Measurements from ENCODE around the gene TSPO2.

The TSPO2 gene

DNA sequence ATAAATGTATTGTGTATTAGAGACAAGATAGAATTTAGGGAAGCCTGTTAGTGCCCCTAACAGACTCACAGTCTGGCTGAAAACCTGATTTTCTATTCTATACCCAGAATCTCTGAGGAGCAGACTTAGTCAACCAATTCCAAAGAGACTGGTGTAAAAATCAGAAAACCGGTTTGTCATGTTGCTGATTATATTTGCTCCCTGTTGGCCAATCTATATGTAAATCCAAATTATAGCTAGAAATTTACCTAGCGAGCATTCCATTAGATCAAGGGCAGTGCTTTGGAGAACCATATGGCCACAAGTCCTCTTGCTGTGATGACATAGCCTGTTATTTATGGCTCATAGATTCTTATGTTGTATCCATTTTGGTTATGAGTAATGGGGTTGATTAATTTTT is 35.3 kb downstream of the TSPO2 start:
- Histone ChIP-seq H3K9ac (ENCODE audit: low read length in 2 of 2) (no peak overlapping the region), H3K36me3 (ENCODE audit: control insufficient read depth in 2 of 2, insufficient read depth in 2 of 2, low read length in 2 of 2) (peaks cover 8 to 13% of the 10 kb centered on the region in 2 donors), H3K27me3 (ENCODE audit: control insufficient read depth in 1 of 2, insufficient read depth in 2 of 2, low read length in 2 of 2) (no peaks in the 10 kb centered on the region), H3K27ac (ENCODE audit: low read length) (no peak overlapping the region), H3K4me1 (ENCODE audit: control insufficient read depth, insufficient read depth, low read length) (peaks cover 14% of the 10 kb centered on the region), H3K4me3 (ENCODE audit: low read length in 2 of 2) (no peak overlapping the region), H3K9me3 (ENCODE audit: control insufficient read depth in 2 of 2, low read length in 2 of 2) (no peaks in the 10 kb centered on the region)

DNA sequence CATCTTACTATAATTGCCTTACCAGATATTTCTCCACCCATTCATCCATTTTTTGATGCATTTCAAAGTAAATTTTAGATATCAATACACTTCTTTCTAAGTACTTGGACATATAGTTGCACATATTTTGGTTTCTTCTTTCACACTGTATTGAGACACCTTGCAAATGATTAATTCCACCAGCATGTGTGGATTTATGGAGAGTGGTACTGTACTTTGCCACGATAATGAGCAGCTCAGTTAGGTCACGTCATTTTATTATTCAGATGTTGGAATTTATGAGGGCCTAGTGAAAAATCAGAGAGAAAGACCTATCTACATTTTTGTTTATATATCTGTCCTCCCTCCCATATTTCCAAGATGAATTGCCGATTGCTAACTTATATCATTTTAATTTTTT is 35.8 kb downstream of the TSPO2 start:
- H3K27me3 ChIP-seq (ENCODE audit: control insufficient read depth in 1 of 2, insufficient read depth in 2 of 2, low read length in 2 of 2), result no peaks in the 10 kb centered on the region
- H3K4me3 ChIP-seq (ENCODE audit: low read length in 2 of 2), result no peak overlapping the region
- H3K9ac ChIP-seq (ENCODE audit: low read length in 2 of 2), result no peak overlapping the region
- no peak overlapping the region for H3K27ac ChIP-seq (ENCODE audit: low read length)
- H3K36me3 ChIP-seq (ENCODE audit: control insufficient read depth in 2 of 2, insufficient read depth in 2 of 2, low read length in 2 of 2), result peaks cover 8 to 13% of the 10 kb centered on the region in 2 donors
- H3K9me3 ChIP-seq (ENCODE audit: control insufficient read depth in 2 of 2, low read length in 2 of 2), result no peaks in the 10 kb centered on the region
- H3K4me1 ChIP-seq (ENCODE audit: control insufficient read depth, insufficient read depth, low read length), result peaks cover 14% of the 10 kb centered on the region

DNA sequence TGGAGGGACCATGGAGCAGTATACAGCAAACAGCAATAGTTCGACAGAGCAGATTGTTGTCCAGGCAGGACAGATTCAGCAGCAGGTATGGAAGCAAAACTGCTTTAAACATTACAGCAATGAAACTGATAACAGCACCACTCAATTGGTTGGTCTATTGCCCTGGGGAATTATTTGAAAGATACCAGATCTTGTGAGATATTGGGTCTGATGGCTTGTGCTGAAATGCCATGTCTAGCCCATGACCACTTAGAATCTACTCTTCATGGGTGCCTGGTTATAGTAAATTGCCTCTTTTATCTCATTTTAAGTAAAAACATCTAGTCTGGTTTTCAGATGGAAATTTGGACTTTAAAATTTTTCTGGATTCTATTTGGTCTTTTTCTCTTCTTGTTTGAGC is 36.8 kb downstream of the TSPO2 start:
- H3K36me3 ChIP-seq (ENCODE audit: control insufficient read depth in 2 of 2, insufficient read depth in 2 of 2, low read length in 2 of 2), result peaks cover 8 to 16% of the 10 kb centered on the region in 2 donors

DNA sequence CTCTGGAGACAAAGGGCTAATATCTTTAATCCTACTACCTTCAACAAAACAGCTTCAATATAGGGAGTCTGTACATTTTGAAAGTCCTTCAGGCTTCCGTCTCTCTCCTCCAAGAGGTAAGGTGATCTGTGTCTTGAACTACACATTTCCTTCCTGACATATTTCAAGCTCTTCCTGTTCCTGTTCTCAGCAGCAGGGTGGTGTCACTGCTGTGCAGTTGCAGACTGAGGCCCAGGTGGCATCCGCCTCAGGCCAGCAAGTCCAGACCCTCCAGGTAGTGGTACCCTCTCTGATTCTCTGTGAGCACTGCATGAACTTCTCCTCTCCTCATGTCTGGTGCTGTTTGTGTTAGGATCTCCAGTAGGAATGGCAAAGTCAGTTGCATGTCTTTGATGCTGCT is 38.4 kb downstream of the TSPO2 start:
- Histone ChIP-seq H3K4me3 (ENCODE audit: low read length in 2 of 2) (no peak overlapping the region), H3K27ac (ENCODE audit: low read length) (no peak overlapping the region), H3K9ac (ENCODE audit: low read length in 2 of 2) (no peak overlapping the region), H3K9me3 (ENCODE audit: control insufficient read depth in 2 of 2, low read length in 2 of 2) (no peaks in the 10 kb centered on the region), H3K4me1 (ENCODE audit: control insufficient read depth, insufficient read depth, low read length) (no peaks in the 10 kb centered on the region), H3K36me3 (ENCODE audit: control insufficient read depth in 2 of 2, insufficient read depth in 2 of 2, low read length in 2 of 2) (peaks cover 12 to 23% of the 10 kb centered on the region in 2 donors), H3K27me3 (ENCODE audit: control insufficient read depth in 1 of 2, insufficient read depth in 2 of 2, low read length in 2 of 2) (no peaks in the 10 kb centered on the region)

More for the DNA sequence above, 36.8 kb downstream of the TSPO2 start:
- Histone ChIP-seq H3K27ac (ENCODE audit: low read length) (no peak overlapping the region), H3K27me3 (ENCODE audit: control insufficient read depth in 1 of 2, insufficient read depth in 2 of 2, low read length in 2 of 2) (no peaks in the 10 kb centered on the region), H3K4me3 (ENCODE audit: low read length in 2 of 2) (no peak overlapping the region), H3K9ac (ENCODE audit: low read length in 2 of 2) (no peak overlapping the region), H3K4me1 (ENCODE audit: control insufficient read depth, insufficient read depth, low read length) (peaks cover 10% of the 10 kb centered on the region), H3K9me3 (ENCODE audit: control insufficient read depth in 2 of 2, low read length in 2 of 2) (no peaks in the 10 kb centered on the region)

DNA sequence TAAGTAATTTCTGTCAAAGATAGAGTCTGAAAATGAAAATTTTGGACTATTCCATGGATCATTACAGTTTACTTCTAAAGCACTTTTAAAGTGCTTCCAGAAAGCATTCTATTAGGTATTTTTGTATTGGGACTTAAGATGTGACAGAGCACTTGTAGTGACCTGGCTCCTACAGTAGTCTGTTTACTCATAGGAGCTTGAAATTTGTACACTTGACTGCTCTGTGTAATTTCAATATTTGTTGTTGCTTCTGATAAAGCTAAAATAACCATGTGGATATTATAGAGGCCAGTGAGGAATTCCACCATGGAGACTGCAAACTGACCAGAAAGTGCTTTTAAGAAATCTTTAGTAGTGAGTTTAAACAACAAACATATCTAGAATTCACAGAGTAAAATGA is 40.8 kb downstream of the TSPO2 start:
- peaks cover 12 to 23% of the 10 kb centered on the region in 2 donors for H3K36me3 ChIP-seq (ENCODE audit: control insufficient read depth in 2 of 2, insufficient read depth in 2 of 2, low read length in 2 of 2)
- no peak overlapping the region for H3K4me3 ChIP-seq (ENCODE audit: low read length in 2 of 2)
- no peak overlapping the region for H3K9ac ChIP-seq (ENCODE audit: low read length in 2 of 2)
- H3K27ac ChIP-seq (ENCODE audit: low read length), result no peak overlapping the region
- H3K4me1 ChIP-seq (ENCODE audit: control insufficient read depth, insufficient read depth, low read length), result no peaks in the 10 kb centered on the region
- H3K27me3 ChIP-seq (ENCODE audit: control insufficient read depth in 1 of 2, insufficient read depth in 2 of 2, low read length in 2 of 2), result no peaks in the 10 kb centered on the region
- H3K9me3 ChIP-seq (ENCODE audit: control insufficient read depth in 2 of 2, low read length in 2 of 2), result no peaks in the 10 kb centered on the region

DNA sequence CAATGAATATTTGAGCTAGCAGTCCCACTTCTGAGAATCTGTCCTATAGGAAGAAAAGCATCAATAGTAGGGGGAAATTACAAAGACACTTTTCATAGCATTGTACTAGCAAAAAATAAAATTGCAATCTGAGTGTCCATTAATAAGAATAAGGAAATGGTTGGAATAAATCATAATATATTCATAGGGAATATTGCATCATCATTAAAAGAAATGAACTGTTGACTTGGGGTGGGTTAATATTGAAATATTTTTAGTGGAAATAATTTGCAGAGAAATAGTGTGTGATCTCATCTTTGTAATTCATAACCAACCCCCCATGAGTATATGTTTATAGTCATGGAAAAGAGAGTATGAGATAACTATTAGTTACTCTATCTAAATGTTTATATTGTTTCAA is 42.9 kb downstream of the TSPO2 start:
- Histone ChIP-seq H3K4me1 (ENCODE audit: control insufficient read depth, insufficient read depth, low read length) (no peaks in the 10 kb centered on the region), H3K27ac (ENCODE audit: low read length) (no peak overlapping the region), H3K9ac (ENCODE audit: low read length in 2 of 2) (no peak overlapping the region), H3K4me3 (ENCODE audit: low read length in 2 of 2) (no peak overlapping the region), H3K36me3 (ENCODE audit: control insufficient read depth in 2 of 2, insufficient read depth in 2 of 2, low read length in 2 of 2) (peaks cover 12 to 20% of the 10 kb centered on the region in 2 donors), H3K9me3 (ENCODE audit: control insufficient read depth in 2 of 2, low read length in 2 of 2) (no peaks in the 10 kb centered on the region), H3K27me3 (ENCODE audit: control insufficient read depth in 1 of 2, insufficient read depth in 2 of 2, low read length in 2 of 2) (no peaks in the 10 kb centered on the region)

DNA sequence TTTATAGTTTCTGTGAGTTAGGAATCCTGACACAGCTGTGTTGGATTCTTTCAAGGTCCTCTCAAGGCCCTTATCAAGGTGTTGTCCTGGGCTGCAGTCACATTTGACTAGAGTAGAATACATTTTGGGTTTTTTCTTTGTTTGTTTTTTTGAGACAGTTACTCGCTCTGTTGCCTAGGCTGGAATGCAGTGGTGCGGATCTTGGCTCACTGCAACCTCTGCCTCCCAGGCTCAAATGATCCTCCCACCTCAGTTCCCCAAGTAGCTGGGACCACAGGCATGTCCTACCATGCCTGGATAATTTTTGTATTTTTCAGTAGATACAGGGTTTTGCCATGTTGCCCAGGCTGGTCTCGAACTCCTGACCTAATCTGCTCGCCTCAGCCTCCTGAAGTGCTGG is 46.2 kb downstream of the TSPO2 start:
- Histone ChIP-seq H3K4me3 (ENCODE audit: low read length in 2 of 2) (no peak overlapping the region), H3K4me1 (ENCODE audit: control insufficient read depth, insufficient read depth, low read length) (no peaks in the 10 kb centered on the region), H3K9ac (ENCODE audit: low read length in 2 of 2) (no peak overlapping the region), H3K27me3 (ENCODE audit: control insufficient read depth in 1 of 2, insufficient read depth in 2 of 2, low read length in 2 of 2) (no peaks in the 10 kb centered on the region), H3K36me3 (ENCODE audit: control insufficient read depth in 2 of 2, insufficient read depth in 2 of 2, low read length in 2 of 2) (peaks cover 24 to 34% of the 10 kb centered on the region in 2 donors), H3K9me3 (ENCODE audit: control insufficient read depth in 2 of 2, low read length in 2 of 2) (no peaks in the 10 kb centered on the region), H3K27ac (ENCODE audit: low read length) (no peak overlapping the region)

DNA sequence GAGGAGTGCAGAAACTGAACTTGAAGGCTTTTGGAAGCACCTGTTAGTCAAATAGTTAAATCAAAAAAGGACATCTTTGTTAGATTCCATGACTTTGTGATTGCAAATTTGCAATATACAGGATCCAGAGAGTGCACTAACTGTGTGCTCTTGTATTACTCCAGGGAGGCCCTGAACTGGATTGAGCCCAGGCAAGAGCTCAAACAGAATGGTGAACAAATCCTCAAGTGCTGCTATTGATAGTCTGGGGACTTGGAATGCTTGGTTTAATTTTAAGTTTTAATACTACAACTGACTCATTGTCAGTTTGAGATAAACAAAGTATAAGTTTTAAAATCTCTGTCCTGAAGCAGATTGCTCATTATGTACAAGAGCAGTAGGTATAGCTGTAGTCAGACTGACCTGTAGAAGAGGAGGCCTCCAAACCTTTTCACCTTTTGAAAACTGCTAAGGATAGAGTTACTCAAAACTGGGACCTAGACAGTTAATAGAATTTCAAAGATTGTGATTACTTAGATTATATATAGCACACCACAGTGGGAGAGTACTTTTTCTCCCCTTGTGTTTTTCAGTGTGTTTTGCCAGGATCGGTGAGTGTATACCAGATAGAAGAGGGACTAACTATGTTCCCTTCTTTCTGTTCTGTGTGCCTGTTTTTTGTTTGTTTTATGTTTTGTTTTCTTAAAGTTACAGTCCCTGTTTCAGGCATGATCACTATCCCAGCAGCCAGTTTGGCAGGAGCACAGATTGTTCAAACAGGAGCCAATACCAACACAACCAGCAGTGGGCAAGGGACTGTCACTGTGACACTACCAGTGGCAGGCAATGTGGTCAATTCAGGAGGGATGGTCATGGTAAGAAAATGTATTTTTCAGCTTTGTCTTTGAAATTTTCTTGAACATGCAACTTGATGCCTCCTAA is 48.8 kb downstream of the TSPO2 start:
- no peak overlapping the region for H3K27ac ChIP-seq (ENCODE audit: low read length)
- H3K4me1 ChIP-seq (ENCODE audit: control insufficient read depth, insufficient read depth, low read length), result no peaks in the 10 kb centered on the region
- no peak overlapping the region for H3K4me3 ChIP-seq (ENCODE audit: low read length in 2 of 2)
- H3K9me3 ChIP-seq (ENCODE audit: control insufficient read depth in 2 of 2, low read length in 2 of 2), result no peaks in the 10 kb centered on the region
- H3K27me3 ChIP-seq (ENCODE audit: control insufficient read depth in 1 of 2, insufficient read depth in 2 of 2, low read length in 2 of 2), result no peaks in the 10 kb centered on the region
- H3K36me3 ChIP-seq (ENCODE audit: control insufficient read depth in 2 of 2, insufficient read depth in 2 of 2, low read length in 2 of 2), result peaks cover 43 to 48% of the 10 kb centered on the region in 2 donors
- no peak overlapping the region for H3K9ac ChIP-seq (ENCODE audit: low read length in 2 of 2)

DNA sequence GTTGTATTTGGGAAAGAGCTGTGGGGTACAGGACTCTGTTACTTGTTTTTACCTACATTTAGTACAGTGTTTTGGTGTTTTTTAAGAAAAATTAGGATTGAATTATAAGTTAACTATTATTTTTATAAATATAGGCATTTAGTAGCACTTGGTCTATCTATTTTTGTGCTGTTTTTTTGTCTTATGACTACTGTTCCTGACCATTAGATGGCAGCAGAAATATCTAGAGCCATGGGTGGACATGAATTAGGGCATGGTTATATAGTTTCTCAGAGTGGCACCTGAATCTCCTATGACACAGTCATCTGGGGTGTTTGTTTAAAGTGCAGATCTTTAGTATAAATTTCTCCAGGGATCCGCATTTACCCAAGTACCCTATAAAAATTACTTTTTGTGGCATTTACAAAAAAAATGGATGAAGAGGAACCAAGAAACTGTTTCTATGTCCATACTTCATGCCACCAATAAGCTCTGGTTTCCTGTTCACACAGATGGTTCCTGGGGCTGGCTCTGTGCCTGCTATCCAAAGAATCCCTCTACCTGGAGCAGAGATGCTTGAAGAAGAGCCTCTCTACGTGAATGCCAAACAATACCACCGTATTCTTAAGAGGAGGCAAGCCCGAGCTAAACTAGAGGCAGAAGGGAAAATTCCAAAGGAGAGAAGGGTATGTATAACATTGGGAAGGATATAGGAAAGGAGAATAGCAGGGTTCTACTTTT is 50.3 kb downstream of the TSPO2 start:
- Histone ChIP-seq H3K4me1 (ENCODE audit: control insufficient read depth, insufficient read depth, low read length) (no peaks in the 10 kb centered on the region), H3K27me3 (ENCODE audit: control insufficient read depth in 1 of 2, insufficient read depth in 2 of 2, low read length in 2 of 2) (no peaks in the 10 kb centered on the region), H3K36me3 (ENCODE audit: control insufficient read depth in 2 of 2, insufficient read depth in 2 of 2, low read length in 2 of 2) (peaks cover 55 to 59% of the 10 kb centered on the region in 2 donors), H3K9me3 (ENCODE audit: control insufficient read depth in 2 of 2, low read length in 2 of 2) (no peaks in the 10 kb centered on the region), H3K27ac (ENCODE audit: low read length) (no peak overlapping the region), H3K9ac (ENCODE audit: low read length in 2 of 2) (no peak overlapping the region), H3K4me3 (ENCODE audit: low read length in 2 of 2) (no peak overlapping the region)

DNA sequence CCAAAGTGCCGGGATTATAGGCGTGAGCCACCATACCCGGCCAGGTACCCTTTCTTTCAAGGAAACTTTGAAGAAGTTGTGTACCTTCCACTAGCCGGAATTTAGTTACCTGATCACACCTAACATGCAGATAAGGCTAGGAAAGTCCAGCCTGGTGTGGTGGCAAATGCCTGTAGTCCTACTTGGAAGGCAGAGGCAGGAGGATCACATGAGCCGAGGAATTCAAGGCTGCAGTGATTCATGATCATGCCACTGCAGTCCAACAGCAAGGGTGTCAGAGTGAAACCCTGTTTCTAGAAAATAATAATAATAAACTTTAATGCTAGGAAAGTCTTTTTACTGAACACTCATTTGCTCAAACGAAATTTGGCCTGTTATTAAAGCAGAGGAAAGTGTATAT is 51.5 kb downstream of the TSPO2 start:
- no peak overlapping the region for H3K9ac ChIP-seq (ENCODE audit: low read length in 2 of 2)
- H3K27ac ChIP-seq (ENCODE audit: low read length), result no peak overlapping the region
- peaks cover 63 to 66% of the 10 kb centered on the region in 2 donors for H3K36me3 ChIP-seq (ENCODE audit: control insufficient read depth in 2 of 2, insufficient read depth in 2 of 2, low read length in 2 of 2)
- H3K4me1 ChIP-seq (ENCODE audit: control insufficient read depth, insufficient read depth, low read length), result no peaks in the 10 kb centered on the region
- H3K9me3 ChIP-seq (ENCODE audit: control insufficient read depth in 2 of 2, low read length in 2 of 2), result no peaks in the 10 kb centered on the region
- no peak overlapping the region for H3K4me3 ChIP-seq (ENCODE audit: low read length in 2 of 2)
- no peaks in the 10 kb centered on the region for H3K27me3 ChIP-seq (ENCODE audit: control insufficient read depth in 1 of 2, insufficient read depth in 2 of 2, low read length in 2 of 2)
